Ovary (tissue), 3 donors: ENCODE results near the gene CAMTA1.

Experiments used
- EP300 ChIP-seq: sonication (generic); formaldehyde crosslinking; IDR thresholded peaks from one replicate; pipeline ENCODE4 v1.6.1; 2017; ENCODE audit warnings: antibody characterized with exemption
- POLR2A ChIP-seq: fragments of 450-650 bp; IDR thresholded peaks from one replicate; pipeline ENCODE4 v1.6.1; 2017; ENCODE audit warnings: antibody characterized with exemption, mild to moderate bottlenecking, moderate library complexity
- TF ChIP-seq, protein P1 (sequence below), 3 donors: fragments of 450-650 bp in 2 of 3; fragments of 200-600 bp in 1 of 3; IDR thresholded peaks; one replicate each; pipeline versions ENCODE4 v1.5.1 to v1.8.0; 2016 to 2022; ENCODE audit warnings: antibody characterized with exemption in 3 of 3, mild to moderate bottlenecking in 1 of 3
- donor health status: DM: no; HTN: no; CAD: no.

GRCh38 chr1:6911974-6912373, 126.7 kb downstream of the CAMTA1 start:
- TF ChIP-seq, protein P1, sequence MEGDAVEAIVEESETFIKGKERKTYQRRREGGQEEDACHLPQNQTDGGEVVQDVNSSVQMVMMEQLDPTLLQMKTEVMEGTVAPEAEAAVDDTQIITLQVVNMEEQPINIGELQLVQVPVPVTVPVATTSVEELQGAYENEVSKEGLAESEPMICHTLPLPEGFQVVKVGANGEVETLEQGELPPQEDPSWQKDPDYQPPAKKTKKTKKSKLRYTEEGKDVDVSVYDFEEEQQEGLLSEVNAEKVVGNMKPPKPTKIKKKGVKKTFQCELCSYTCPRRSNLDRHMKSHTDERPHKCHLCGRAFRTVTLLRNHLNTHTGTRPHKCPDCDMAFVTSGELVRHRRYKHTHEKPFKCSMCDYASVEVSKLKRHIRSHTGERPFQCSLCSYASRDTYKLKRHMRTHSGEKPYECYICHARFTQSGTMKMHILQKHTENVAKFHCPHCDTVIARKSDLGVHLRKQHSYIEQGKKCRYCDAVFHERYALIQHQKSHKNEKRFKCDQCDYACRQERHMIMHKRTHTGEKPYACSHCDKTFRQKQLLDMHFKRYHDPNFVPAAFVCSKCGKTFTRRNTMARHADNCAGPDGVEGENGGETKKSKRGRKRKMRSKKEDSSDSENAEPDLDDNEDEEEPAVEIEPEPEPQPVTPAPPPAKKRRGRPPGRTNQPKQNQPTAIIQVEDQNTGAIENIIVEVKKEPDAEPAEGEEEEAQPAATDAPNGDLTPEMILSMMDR (IDR thresholded peaks at IDR 0.05): no peak
- TF ChIP-seq POLR2A (no peak), EP300 (no peak)
